Measurements from ENCODE around the gene CDK6. TPM values are rescaled to one million over a fixed set of nuclear protein-coding genes. Genes with fewer than 3 reads are reported as not detected.

The CDK6 gene
- total and polyA plus RNA-seq, 10 of the 15 experiments (the other 5 are each of a cell fraction or from before 2014, with no cell fraction given): 8.0 to 118 (median 45.8) TPM

GRCh38 chr7:92808635-92809034 lies 27.7 kb downstream of the CDK6 start:
- in situ Hi-C loops (cut with MboI): no loop called here
- FAIRE-seq: no peak
- DNase-seq (ENCODE audit: low read depth, low spot score): no peak
- Histone ChIP-seq H3K4me1 (ENCODE audit: control insufficient read depth, insufficient read depth, low read length) (peaks cover 41% of the 10 kb centered on the region), H3K4me2 (ENCODE audit: control insufficient read depth, insufficient read depth) (peak overlapping the region; percentile 68), H3K9ac (ENCODE audit: control insufficient read depth, insufficient read depth, low read length) (0 out of 2 replicates have a peak overlapping the region, but pooled peaks have one; percentile 46), H3K79me2 (ENCODE audit: control insufficient read depth, insufficient read depth, low read length) (peaks cover 78% of the 10 kb centered on the region), H3K27ac (ENCODE audit: control insufficient read depth, insufficient read depth) (peak overlapping the region; percentile 87; the same call in 1 of the 2 replicates), H3K27me3 (replicated peaks in 1 of 2; ENCODE audit: control insufficient read depth in 2 of 2, insufficient read depth in 2 of 2, low read length in 1 of 2) (no peaks in the 10 kb centered on the region), H3K4me3 (no peak overlapping the region), H3K36me3 (ENCODE audit: control insufficient read depth in 2 of 2, insufficient read depth in 2 of 2, low read length in 1 of 2) (peaks cover 0 to 11% of the 10 kb centered on the region in 2 experiments; a peak in 3 of 4 replicates), H3K9me3 (replicated peaks; ENCODE audit: control insufficient read depth, insufficient read depth, low read length) (no peaks in the 10 kb centered on the region; the same call in 1 of the 3 replicates), H4K20me1 (ENCODE audit: control insufficient read depth, insufficient read depth) (no peaks in the 10 kb centered on the region), H2AFZ (ENCODE audit: control insufficient read depth, low read depth, low read length) (no peak overlapping the region)
- ChIA-PET RAD21 (ENCODE audit: unreplicated experiment) (interaction anchor here (1.0 to 12.0 kb wide), 8 partner anchors 9 to 176 kb away, joined by 3 to 124 read pairs (median 4); no protein-coding TSS in a partner anchor), POLR2A (interaction anchor here (0.8 to 1.4 kb wide), 3 partner anchors 9 to 27 kb away, joined by 3 to 5 read pairs (median 4); partner anchors contain the start of gene CDK6), CTCF (interaction anchor here (1.5 kb wide), 1 partner anchor 22 kb away, joined by 5 read pairs; no protein-coding TSS in a partner anchor), SMC1A (ENCODE audit: uncharacterized antibody, unreplicated experiment) (interaction anchor here (1.0 to 7.2 kb wide), 14 partner anchors 8 to 173 kb away, joined by 3 to 83 read pairs (median 4); no protein-coding TSS in a partner anchor)
- BruUV-seq (replicated peaks): no TSS peak
- no peak for ATAC-seq
- intact Hi-C loops (cut with micrococcal nuclease; ENCODE audit: unreplicated experiment): no loop called here
- TF ChIP-seq ZBED1 (IDR thresholded peaks at IDR 0.05; ENCODE audit: borderline replicate concordance): no peak
- TF ChIP-seq RBBP5 (conservative IDR thresholded peaks at IDR 0.05): no peak
- no peak for TF ChIP-seq ZBTB4 (CRISPR knock-in tag; IDR thresholded peaks at IDR 0.05)
- TF ChIP-seq PAX8 (IDR thresholded peaks at IDR 0.05): no peak
- TF ChIP-seq IKZF1 (conservative IDR thresholded peaks at IDR 0.05): no peak
- no peak for TF ChIP-seq PRDM15 (CRISPR knock-in tag; IDR thresholded peaks at IDR 0.05)
- no peak for TF ChIP-seq DPF2 (IDR thresholded peaks at IDR 0.05)
- no peak for TF ChIP-seq CUX1 (IDR thresholded peaks at IDR 0.05; ENCODE audit: insufficient replicate concordance, low read depth, low read length)
- TF ChIP-seq CHD4 (IDR thresholded peaks at IDR 0.05): no peak
- no peak for TF ChIP-seq TBL1XR1 (IDR thresholded peaks at IDR 0.05; ENCODE audit: low read depth, low read length)
- TF ChIP-seq ETV6 (conservative IDR thresholded peaks at IDR 0.05 in 1 of 2, IDR thresholded peaks at IDR 0.05 in 1 of 2; ENCODE audit: borderline replicate concordance in 1 of 2, low read depth in 1 of 2): no peak
- no peak for TF ChIP-seq YBX1 (IDR thresholded peaks at IDR 0.05)
- no peak for TF ChIP-seq SUPT20H (IDR thresholded peaks at IDR 0.05; ENCODE audit: borderline replicate concordance, control insufficient read depth, low read depth, low read length)

Data from GM12878 (cell line).